ENCODE results near the gene IL1RAPL1. TPM values are rescaled to one million over a fixed set of nuclear protein-coding genes. Genes with fewer than 3 reads are reported as not detected.

Gene IL1RAPL1
- total and polyA plus RNA-seq, 2 donors (not counting 3 experiments of a cell fraction or from before 2014, with no cell fraction given), result 0.79 to 1.3 TPM

GRCh38 chrX:29145316-29145715, 558.1 kb downstream of the IL1RAPL1 start:
- no peaks in the 10 kb centered on the region for H4K20me1 ChIP-seq (replicated peaks; ENCODE audit: control insufficient read depth, extremely low read depth, insufficient read depth, low read length)
- H3K27me3 ChIP-seq (ENCODE audit: control insufficient read depth in 2 of 2, insufficient read depth in 2 of 2, low read length in 2 of 2), result no peaks in the 10 kb centered on the region
- POLR2A ChIA-PET, result no interaction called here
- TF ChIP-seq GATA2 (IDR thresholded peaks at IDR 0.05; ENCODE audit: insufficient read depth, insufficient read length, low read depth, low read length), result no peak
- TF ChIP-seq JUN (IDR thresholded peaks at IDR 0.05; ENCODE audit: borderline replicate concordance, insufficient read depth, insufficient read length, low read depth), result no peak
- no peak for TF ChIP-seq POLR2AphosphoS5 (IDR thresholded peaks at IDR 0.05; ENCODE audit: insufficient read depth, low read depth, low read length)
- TF ChIP-seq CTCF (IDR thresholded peaks at IDR 0.05; ENCODE audit: extremely low read depth in 1 of 2, insufficient read depth in 1 of 2, low read depth in 1 of 2, low read length in 2 of 2), result no peak
- TF ChIP-seq MYC (IDR thresholded peaks at IDR 0.05; ENCODE audit: low read depth, low read length), result no peak
- no peak for TF ChIP-seq MAX (IDR thresholded peaks at IDR 0.05; ENCODE audit: insufficient read depth, insufficient read length)
- no peak for TF ChIP-seq POLR2A (IDR thresholded peaks at IDR 0.05; ENCODE audit: low read depth, low read length)
- no peak for TF ChIP-seq FOS (IDR thresholded peaks at IDR 0.05; ENCODE audit: borderline replicate concordance, insufficient read depth, low read length)
- TF ChIP-seq EZH2 (IDR thresholded peaks at IDR 0.05; ENCODE audit: borderline replicate concordance, low read depth, low read length, severe bottlenecking), result no peak
- no peak overlapping the region for H3K9ac ChIP-seq (replicated peaks; ENCODE audit: extremely low read depth, insufficient read depth, low read length)
- no peak overlapping the region for H3K4me2 ChIP-seq (ENCODE audit: insufficient read depth, low read length)
- no peaks in the 10 kb centered on the region for H3K9me1 ChIP-seq (replicated peaks; ENCODE audit: control insufficient read depth, extremely low read depth, insufficient read depth, low read length)
- DNase-seq (ENCODE audit: low read depth, low spot score), result no peak
- intact Hi-C loops (cut with micrococcal nuclease) (no loop called here), dilution Hi-C loops (cut with MboI; ENCODE audit: extremely low pct_ligation_motif_present, low sequenced_read_pairs) (no loop called here)
- H3K27ac ChIP-seq (ENCODE audit: insufficient read depth, low read depth, low read length), result no peak overlapping the region
- CTCF ChIA-PET, result no interaction called here
- no peak for FAIRE-seq
- H3K36me3 ChIP-seq (ENCODE audit: control insufficient read depth in 2 of 2, extremely low read depth in 1 of 2, insufficient read depth in 2 of 2, low read length in 2 of 2), result no peaks in the 10 kb centered on the region
- H3K79me2 ChIP-seq (ENCODE audit: control insufficient read depth, insufficient read depth, low read length), result no peaks in the 10 kb centered on the region
- no peak overlapping the region for H2AFZ ChIP-seq (ENCODE audit: low read depth, low read length)
- no peaks in the 10 kb centered on the region for H3K4me1 ChIP-seq (ENCODE audit: control insufficient read depth, extremely low read depth, insufficient read depth, low read length)
- H3K9me3 ChIP-seq (replicated peaks; ENCODE audit: control insufficient read depth, insufficient read depth, low read length), result no peaks in the 10 kb centered on the region
- BruUV-seq (replicated peaks), result no TSS peak
- H3K4me3 ChIP-seq (replicated peaks in 1 of 3; ENCODE audit: insufficient read depth in 1 of 3, low read depth in 1 of 3, low read length in 3 of 3), result no peak overlapping the region

Data from endothelial cell of umbilical vein (primary cell).